Measurements from ENCODE around the gene TRAM2.

Gene TRAM2

GRCh38 chr6:52577022-52577777 lies at the start of gene TRAM2:
TSS of gene TRAM2 (minus strand) at chr6:52577060. CDS start at chr6:52576915, 145 bp downstream.
- peak; percentile 34 to 68 (median 56) for DNase-seq (ENCODE audit: low read depth in 4 of 4, low spot score in 1 of 4)

- DNase-seq (ENCODE audit: low read depth in 4 of 4, low spot score in 1 of 4): no peak
Observed at GRCh38 chr6:52622810-52623209, 46.0 kb upstream of the TRAM2 start.

GRCh38 chr6:52621631-52622030 lies 44.8 kb upstream of the TRAM2 start:
- DNase-seq (ENCODE audit: low read depth in 4 of 4, low spot score in 1 of 4): no peak

- DNase-seq (ENCODE audit: low read depth in 4 of 4, low spot score in 1 of 4): no peak
Observed at GRCh38 chr6:52620906-52621190, 44.0 kb upstream of the TRAM2 start.

- no peak for DNase-seq (ENCODE audit: low read depth in 4 of 4, low spot score in 1 of 4)
Observed at GRCh38 chr6:52620055-52620905, 43.4 kb upstream of the TRAM2 start.

GRCh38 chr6:52617087-52617486 lies 40.2 kb upstream of the TRAM2 start:
- no peak for DNase-seq (ENCODE audit: low read depth in 4 of 4, low spot score in 1 of 4)

- no peak for DNase-seq (ENCODE audit: low read depth in 4 of 4, low spot score in 1 of 4)
Observed at GRCh38 chr6:52616059-52616690, 39.3 kb upstream of the TRAM2 start.

GRCh38 chr6:52612336-52613054 lies 35.6 kb upstream of the TRAM2 start:
- no peak for DNase-seq (ENCODE audit: low read depth in 4 of 4, low spot score in 1 of 4)

GRCh38 chr6:52611833-52612232 lies 35.0 kb upstream of the TRAM2 start:
- DNase-seq (ENCODE audit: low read depth in 4 of 4, low spot score in 1 of 4): no peak

- no peak for DNase-seq (ENCODE audit: low read depth in 4 of 4, low spot score in 1 of 4)
Observed at GRCh38 chr6:52610745-52611355, 34.0 kb upstream of the TRAM2 start.

- no peak for DNase-seq (ENCODE audit: low read depth in 4 of 4, low spot score in 1 of 4)
Observed at GRCh38 chr6:52610011-52610410, 33.2 kb upstream of the TRAM2 start.

- DNase-seq (ENCODE audit: low read depth in 4 of 4, low spot score in 1 of 4): no peak
Observed at GRCh38 chr6:52605610-52606185, 28.8 kb upstream of the TRAM2 start.

GRCh38 chr6:52603000-52603795 lies 26.3 kb upstream of the TRAM2 start:
- no peak for DNase-seq (ENCODE audit: low read depth in 4 of 4, low spot score in 1 of 4)

- DNase-seq (ENCODE audit: low read depth in 4 of 4, low spot score in 1 of 4): no peak
Observed at GRCh38 chr6:52598824-52599190, 21.9 kb upstream of the TRAM2 start.

GRCh38 chr6:52598123-52598823 lies 21.4 kb upstream of the TRAM2 start:
- no peak for DNase-seq (ENCODE audit: low read depth in 4 of 4, low spot score in 1 of 4)

GRCh38 chr6:52597738-52598122 lies 20.9 kb upstream of the TRAM2 start:
- DNase-seq (ENCODE audit: low read depth in 4 of 4, low spot score in 1 of 4): no peak

GRCh38 chr6:52596371-52597028 lies 19.6 kb upstream of the TRAM2 start:
- no peak for DNase-seq (ENCODE audit: low read depth in 4 of 4, low spot score in 1 of 4)

- no peak for DNase-seq (ENCODE audit: low read depth in 4 of 4, low spot score in 1 of 4)
Observed at GRCh38 chr6:52595796-52596130, 18.9 kb upstream of the TRAM2 start.
